HEK293 (cell line): Measurements from ENCODE around the gene SEC16A.

ENCODE experiments used
- CTCF ChIA-PET: fragments of 350-600 bp; formaldehyde crosslinking; extraction: SDS; loops from one replicate; lab custom pipeline; 2021; ENCODE audit warnings: antibody characterized with exemption; lab: Yijun Ruan, JAX
- POLR2A ChIA-PET: fragments of 300-600 bp; formaldehyde crosslinking; extraction: SDS; loops from one replicate; lab custom pipeline; 2020; ENCODE audit warnings: antibody characterized with exemption, inconsistent platforms; lab: Yijun Ruan, JAX
- H3K27ac ChIP-seq: fragments of 200-500 bp; sonication (Bioruptor generic); 2 replicates; pipeline ENCODE4 v1.5.1; 2014; ENCODE audit warnings: low read depth, low read length, control low read depth, inconsistent platforms; ENCODE audit errors: extremely low read depth
- H3K36me3 ChIP-seq, 2 experiments: fragments of 200-500 bp in 1 of 2; sonication (Bioruptor generic) in 1 of 2; 1 replicate in 1 of 2; 2 replicates in 1 of 2; pipeline ENCODE4 v1.5.1; 2014 to 2017; ENCODE audit warnings: inconsistent platforms in 2 of 2, low read length in 2 of 2; ENCODE audit not compliant: control insufficient read depth in 2 of 2, insufficient read depth in 1 of 2
- H3K4me1 ChIP-seq: fragments of 200-500 bp; sonication (Bioruptor generic); 2 replicates; pipeline ENCODE4 v1.5.1; 2014; ENCODE audit warnings: mild to moderate bottlenecking, low read length, inconsistent platforms; ENCODE audit not compliant: control insufficient read depth, insufficient read depth
- H3K4me3 ChIP-seq: 2 replicates; pipeline ENCODE4 v1.5.1; 2011; ENCODE audit warnings: low read depth, mild to moderate bottlenecking, control low read depth, low read length, moderate library complexity
- H3K9me3 ChIP-seq: fragments of 200-500 bp; sonication (Bioruptor generic); 2 replicates; pipeline ENCODE4 v1.5.1; 2014; ENCODE audit warnings: low read depth, low read length, inconsistent platforms; ENCODE audit not compliant: control insufficient read depth, insufficient read depth
- BCL11A ChIP-seq: fragments of 450-650 bp; formaldehyde crosslinking; IDR thresholded peaks from 2 replicates; pipeline ENCODE4 v1.5.1; 2016; ENCODE audit warnings: low read depth, missing biosample characterization, missing genetic modification characterization
- BCL11B ChIP-seq: fragments of 450-650 bp; formaldehyde crosslinking; IDR thresholded peaks from 2 replicates; pipeline ENCODE4 v1.5.1; 2016; ENCODE audit warnings: low read depth, missing biosample characterization, missing genetic modification characterization
- GLIS2 ChIP-seq: fragments of 450-650 bp; formaldehyde crosslinking; IDR thresholded peaks from 2 replicates; pipeline ENCODE4 v1.5.1; 2016; ENCODE audit warnings: missing biosample characterization, missing genetic modification characterization
- INSM2 ChIP-seq: fragments of 450-650 bp; formaldehyde crosslinking; IDR thresholded peaks from 2 replicates; pipeline ENCODE4 v1.5.1; 2016; ENCODE audit warnings: missing biosample characterization, missing genetic modification characterization
- KLF1 ChIP-seq: fragments of 450-650 bp; formaldehyde crosslinking; IDR thresholded peaks from 2 replicates; pipeline ENCODE4 v1.5.1; 2016; ENCODE audit warnings: missing biosample characterization, missing genetic modification characterization
- KLF7 ChIP-seq: fragments of 450-650 bp; formaldehyde crosslinking; IDR thresholded peaks from 2 replicates; pipeline ENCODE4 v1.5.1; 2016; ENCODE audit warnings: missing biosample characterization, missing genetic modification characterization, borderline replicate concordance
- OSR2 ChIP-seq: fragments of 450-650 bp; formaldehyde crosslinking; IDR thresholded peaks from 2 replicates; pipeline ENCODE4 v1.5.1; 2016; ENCODE audit warnings: missing biosample characterization, missing genetic modification characterization
- OVOL3 ChIP-seq: fragments of 450-650 bp; formaldehyde crosslinking; IDR thresholded peaks from 2 replicates; pipeline ENCODE4 v1.5.1; 2016; ENCODE audit warnings: missing biosample characterization, missing genetic modification characterization
- PATZ1 ChIP-seq: fragments of 450-650 bp; formaldehyde crosslinking; IDR thresholded peaks from 2 replicates; pipeline ENCODE4 v1.5.1; 2016; ENCODE audit warnings: missing biosample characterization, missing genetic modification characterization
- SP2 ChIP-seq: fragments of 450-650 bp; formaldehyde crosslinking; IDR thresholded peaks from 2 replicates; pipeline ENCODE4 v1.5.1; 2016; ENCODE audit warnings: missing biosample characterization, missing genetic modification characterization
- WT1 ChIP-seq: fragments of 450-650 bp; formaldehyde crosslinking; IDR thresholded peaks from 2 replicates; pipeline ENCODE4 v1.5.1; 2016; ENCODE audit warnings: missing biosample characterization, missing genetic modification characterization
- YY1 ChIP-seq: fragments of 450-650 bp; formaldehyde crosslinking; IDR thresholded peaks from 2 replicates; pipeline ENCODE4 v1.5.1; 2018; ENCODE audit warnings: missing biosample characterization, missing genetic modification characterization
- ZBTB8A ChIP-seq: fragments of 450-650 bp; formaldehyde crosslinking; IDR thresholded peaks from 2 replicates; pipeline ENCODE4 v1.5.1; 2016; ENCODE audit warnings: missing biosample characterization, missing genetic modification characterization
- ZIC2 ChIP-seq: fragments of 450-650 bp; formaldehyde crosslinking; IDR thresholded peaks from 2 replicates; pipeline ENCODE4 v1.5.1; 2016; ENCODE audit warnings: missing biosample characterization, missing genetic modification characterization
- ZNF221 ChIP-seq: fragments of 450-650 bp; formaldehyde crosslinking; IDR thresholded peaks from 2 replicates; pipeline ENCODE4 v1.5.1; 2017; ENCODE audit warnings: missing biosample characterization, missing genetic modification characterization, borderline replicate concordance
- ZNF350 ChIP-seq: fragments of 450-650 bp; formaldehyde crosslinking; IDR thresholded peaks from 2 replicates; pipeline ENCODE4 v1.5.0; 2017; ENCODE audit warnings: missing biosample characterization, mild to moderate bottlenecking, missing genetic modification characterization
- ZNF48 ChIP-seq: fragments of 450-650 bp; formaldehyde crosslinking; IDR thresholded peaks from 2 replicates; pipeline ENCODE4 v1.5.1; 2016; ENCODE audit warnings: missing biosample characterization, missing genetic modification characterization
- ZNF510 ChIP-seq: fragments of 450-650 bp; formaldehyde crosslinking; IDR thresholded peaks from 2 replicates; pipeline ENCODE4 v1.5.1; 2018; ENCODE audit warnings: mild to moderate bottlenecking, missing genetic modification characterization, missing biosample characterization; ENCODE audit not compliant: insufficient replicate concordance
- ZNF521 ChIP-seq: fragments of 450-650 bp; formaldehyde crosslinking; IDR thresholded peaks from 2 replicates; pipeline ENCODE4 v1.5.1; 2017; ENCODE audit warnings: missing biosample characterization, mild to moderate bottlenecking, missing genetic modification characterization
- ZNF529 ChIP-seq: fragments of 450-650 bp; formaldehyde crosslinking; IDR thresholded peaks from 2 replicates; pipeline ENCODE4 v1.5.1; 2017; ENCODE audit warnings: missing genetic modification characterization, missing biosample characterization; ENCODE audit not compliant: insufficient replicate concordance
- ZNF544 ChIP-seq: fragments of 450-650 bp; formaldehyde crosslinking; IDR thresholded peaks from 2 replicates; pipeline ENCODE4 v1.5.0; 2017; ENCODE audit warnings: missing biosample characterization, missing genetic modification characterization
- ZNF548 ChIP-seq: fragments of 450-650 bp; formaldehyde crosslinking; IDR thresholded peaks from 2 replicates; pipeline ENCODE4 v1.5.1; 2016; ENCODE audit warnings: missing biosample characterization, missing genetic modification characterization
- ZNF639 ChIP-seq: fragments of 450-650 bp; formaldehyde crosslinking; IDR thresholded peaks from 2 replicates; pipeline ENCODE4 v1.5.1; 2016; ENCODE audit warnings: missing biosample characterization, missing genetic modification characterization
- ZSCAN30 ChIP-seq: fragments of 450-650 bp; IDR thresholded peaks from 2 replicates; pipeline ENCODE4 v1.5.1; 2018; ENCODE audit warnings: missing biosample characterization, mild to moderate bottlenecking, missing genetic modification characterization, moderate library complexity

The SEC16A gene

GRCh38 chr9:136526625-136527066 is 43.8 kb upstream of the SEC16A start:
- Histone ChIP-seq H3K27ac (no peak overlapping the region), H3K9me3 (no peaks in the 10 kb centered on the region), H3K4me1 (0 out of 2 replicates have a peak, but pooled peaks cover 4% of the 10 kb centered on the region)
- ChIA-PET POLR2A (interaction anchor here (0.6 kb wide), 2 partner anchors 29 to 331 kb away, joined by 3 to 4 read pairs; no protein-coding TSS in a partner anchor), CTCF (no interaction called here)
- TF ChIP-seq ZNF350 (tag by site-specific recombination) (no peak), ZNF544 (no peak), ZNF521 (no peak), ZNF529 (tag by site-specific recombination) (no peak), KLF1 (tag by site-specific recombination) (0 out of 2 replicates have a peak, but pooled peaks have one; percentile 19), ZNF510 (tag by site-specific recombination) (no peak), ZNF639 (tag by site-specific recombination) (no peak), GLIS2 (peak; percentile 16; the same call in 1 of the 2 replicates), OVOL3 (tag by site-specific recombination) (no peak), ZBTB8A (peak; percentile 53), KLF7 (tag by site-specific recombination) (0 out of 2 replicates have a peak, but pooled peaks have one; percentile 14), ZNF548 (tag by site-specific recombination) (no peak), INSM2 (no peak), ZNF221 (no peak), BCL11A (peak; percentile 66), WT1 (no peak), SP2 (0 out of 2 replicates have a peak, but pooled peaks have one; percentile 5), OSR2 (tag by site-specific recombination) (peak; percentile 23; the same call in 1 of the 2 replicates), YY1 (tag by site-specific recombination) (no peak), ZIC2 (tag by site-specific recombination) (peak; percentile 72), PATZ1 (tag by site-specific recombination) (peak; percentile 22; the same call in 1 of the 2 replicates), ZSCAN30 (tag by site-specific recombination) (no peak), BCL11B (tag by site-specific recombination) (peak; percentile 79), ZNF48 (tag by site-specific recombination) (no peak)
- TF ChIP-seq, all 188 proteins: peak for 10
- Histone ChIP-seq H3K36me3 (peaks cover 0 to 7% of the 10 kb centered on the region in 2 experiments; a peak in 1 of 3 replicates), H3K4me3 (no peak overlapping the region)
